Bronchial epithelial cell (primary cell): ENCODE results near the gene ACSL4. TPM values are rescaled to one million over a fixed set of nuclear protein-coding genes. Genes with fewer than 3 reads are reported as not detected.

ENCODE experiments used
- DNase-seq: peaks from one replicate; pipeline ENCODE4 v3.0.0-alpha.2; 2010; ENCODE audit warnings: low read depth
- FAIRE-seq: peaks from 2 replicates; lab custom pipeline; 2011; peaks lifted over from hg19 to GRCh38; lab: Jason Lieb, UNC
- H3K27me3 ChIP-seq: 2 replicates; pipeline ENCODE4 v1.5.1; 2011; ENCODE audit warnings: low read length; ENCODE audit not compliant: control insufficient read depth, insufficient read depth
- H3K36me3 ChIP-seq: 2 replicates; pipeline ENCODE4 v1.5.1; 2011; ENCODE audit warnings: low read length; ENCODE audit not compliant: control insufficient read depth, insufficient read depth
- H3K4me3 ChIP-seq: 2 replicates; pipeline ENCODE4 v1.5.1; 2011; ENCODE audit warnings: mild to moderate bottlenecking, low read depth, low read length, control low read depth
- CTCF ChIP-seq: IDR thresholded peaks from 2 replicates; pipeline ENCODE4 v1.5.1; 2011; ENCODE audit warnings: mild to moderate bottlenecking, moderate library complexity, low read length, control low read depth, inconsistent platforms; ENCODE audit not compliant: insufficient read depth, severe bottlenecking
- total RNA-seq: library from RNA; depleted of rRNA; stranded (reverse); fragments of >200 nt; gene quantifications from 2 replicates; pipeline ENCODE4 v1.2.1, GENCODE V29; 2014

The ACSL4 gene
- total RNA-seq, 1 donor from 2014 or later: 57.9 TPM

DNA sequence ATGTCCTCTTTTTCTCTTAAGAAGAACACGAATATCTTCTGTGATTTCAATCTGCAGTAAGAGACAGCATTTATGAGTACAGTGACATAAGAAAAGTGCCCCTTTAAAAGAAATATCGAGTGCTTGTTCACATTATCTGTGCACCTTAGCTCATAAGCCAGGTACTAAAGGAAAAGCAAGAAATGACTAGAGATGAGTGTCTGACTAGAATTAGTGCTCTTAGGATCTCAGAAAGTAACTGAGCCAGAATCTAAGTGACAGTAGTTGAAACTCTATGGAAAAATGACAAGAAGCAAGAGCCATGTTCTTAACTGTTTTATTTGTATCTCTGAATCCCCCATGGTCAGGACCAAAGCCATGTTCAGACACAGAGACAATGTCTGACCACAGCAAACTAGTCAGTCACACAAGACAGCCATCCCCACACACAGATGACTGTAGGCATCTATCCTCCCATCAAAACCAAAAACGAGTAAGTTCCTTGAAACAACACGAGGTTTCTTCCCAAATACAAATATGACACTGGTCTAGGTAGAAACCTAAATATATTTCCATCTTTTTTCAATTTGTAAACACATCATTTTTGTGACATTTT is 36.8 kb downstream of the ACSL4 start:
- no peak overlapping the region for H3K4me3 ChIP-seq
- FAIRE-seq (no peak), DNase-seq (no peak)
- no peak for TF ChIP-seq CTCF
- no peaks in the 10 kb centered on the region for H3K36me3 ChIP-seq
- no peaks in the 10 kb centered on the region for H3K27me3 ChIP-seq

DNA sequence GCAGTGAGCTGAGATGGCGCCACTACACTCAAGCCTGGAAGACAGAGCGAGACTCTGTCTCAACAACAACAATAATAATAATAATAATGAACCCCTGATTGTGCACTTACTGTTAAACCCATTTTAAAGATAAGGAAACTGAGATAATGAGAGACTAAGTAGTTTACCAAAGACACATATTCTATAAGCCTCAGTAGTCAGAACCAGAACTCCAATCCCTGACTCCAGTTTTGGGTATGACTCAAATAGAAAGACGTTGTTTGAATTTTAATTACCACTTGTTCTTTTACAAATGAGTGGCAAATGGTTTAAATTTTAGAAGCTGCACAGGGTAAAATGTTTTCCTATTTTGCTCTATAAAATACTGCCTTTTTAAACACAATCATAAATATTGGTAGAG is 37.4 kb downstream of the ACSL4 start:
- no peak for DNase-seq
- no peaks in the 10 kb centered on the region for H3K27me3 ChIP-seq
- no peak for TF ChIP-seq CTCF
- H3K4me3 ChIP-seq: no peak overlapping the region
- no peak for FAIRE-seq
- no peaks in the 10 kb centered on the region for H3K36me3 ChIP-seq

DNA sequence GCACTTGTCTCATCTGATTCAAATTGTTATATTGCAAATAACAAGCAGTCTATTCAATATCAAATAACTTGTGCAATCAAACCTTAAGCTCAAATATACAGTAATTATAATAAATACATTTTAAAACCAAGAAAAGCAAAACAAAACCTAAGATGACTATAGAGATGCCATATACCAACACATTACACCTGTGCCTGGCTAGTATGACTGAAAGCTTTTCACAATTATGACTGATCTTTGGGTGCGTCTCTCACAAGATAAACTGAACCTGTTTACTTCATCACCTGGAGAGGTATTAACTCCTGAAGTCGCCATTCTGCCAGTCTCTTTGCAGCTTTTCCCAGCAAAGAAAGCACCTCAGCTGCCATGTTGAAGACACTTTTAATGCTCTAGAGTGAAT is 41.3 kb downstream of the ACSL4 start:
- FAIRE-seq: no peak
- H3K36me3 ChIP-seq: no peaks in the 10 kb centered on the region
- H3K27me3 ChIP-seq: no peaks in the 10 kb centered on the region
- no peak for DNase-seq
- TF ChIP-seq CTCF: no peak
- no peak overlapping the region for H3K4me3 ChIP-seq

DNA sequence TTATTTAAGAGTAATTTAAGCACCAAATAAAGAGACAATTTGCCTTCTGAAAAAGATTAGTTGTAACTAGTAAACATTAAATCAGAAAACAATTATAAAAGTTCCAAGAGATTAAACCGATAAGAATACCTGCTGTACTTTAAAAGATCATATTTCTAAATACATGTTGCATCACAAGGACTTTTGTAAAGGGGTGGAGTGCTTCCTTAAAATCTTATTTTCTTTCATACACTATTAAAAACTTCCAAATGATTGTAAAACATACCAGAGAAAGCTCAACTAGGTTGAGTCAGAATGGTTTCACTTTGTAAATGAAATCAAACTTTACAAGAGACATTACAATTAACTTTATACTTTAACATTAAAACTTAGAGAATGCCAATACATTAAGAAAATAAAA is 41.8 kb downstream of the ACSL4 start:
- Histone ChIP-seq H3K4me3 (no peak overlapping the region), H3K36me3 (no peaks in the 10 kb centered on the region), H3K27me3 (no peaks in the 10 kb centered on the region)
- DNase-seq (no peak), FAIRE-seq (no peak)
- no peak for TF ChIP-seq CTCF

- DNase-seq: no peak
- no peaks in the 10 kb centered on the region for H3K27me3 ChIP-seq
- H3K36me3 ChIP-seq: no peaks in the 10 kb centered on the region
- no peak for TF ChIP-seq CTCF
- no peak overlapping the region for H3K4me3 ChIP-seq
- FAIRE-seq: peak; percentile 76
Observed at GRCh38 chrX:109687903-109688302, 45.2 kb downstream of the ACSL4 start.

- Histone ChIP-seq H3K27me3 (no peaks in the 10 kb centered on the region), H3K36me3 (peaks cover 1% of the 10 kb centered on the region), H3K4me3 (no peak overlapping the region)
- FAIRE-seq (no peak), DNase-seq (peak; percentile 2)
- no peak for TF ChIP-seq CTCF
Observed at GRCh38 chrX:109685656-109686078, 47.4 kb downstream of the ACSL4 start.
